Chondrocyte (in vitro differentiated cells): ENCODE results near the gene GPATCH4. TPM values are rescaled to one million over a fixed set of nuclear protein-coding genes. Genes with fewer than 3 reads are reported as not detected.

Source experiments
- DNase-seq: peaks from one replicate; pipeline ENCODE4 v3.0.0; 2021; ENCODE audit warnings: mixed read lengths, low spot score
- H3K27ac Mint-ChIP-seq: one replicate; pipeline ENCODE4 v1.8.0; 2021; ENCODE audit warnings: mild to moderate bottlenecking, moderate library complexity, mixed read lengths; ENCODE audit not compliant: unreplicated experiment
- H3K27me3 Mint-ChIP-seq: 2 replicates; pipeline ENCODE4 v1.8.0; 2021; ENCODE audit warnings: low read depth, mixed read lengths
- H3K36me3 Mint-ChIP-seq: 2 replicates; pipeline ENCODE4 v1.8.0; 2021; ENCODE audit warnings: low read depth, mixed read lengths
- H3K4me1 Mint-ChIP-seq: 2 replicates; pipeline ENCODE4 v1.8.0; 2021; ENCODE audit warnings: low read depth, mild to moderate bottlenecking, mixed read lengths
- H3K4me3 Mint-ChIP-seq: one replicate; pipeline ENCODE4 v1.8.0; 2021; ENCODE audit warnings: mild to moderate bottlenecking, moderate library complexity, mixed read lengths; ENCODE audit not compliant: unreplicated experiment
- H3K9me3 Mint-ChIP-seq: 2 replicates; pipeline ENCODE4 v1.8.0; 2021; ENCODE audit warnings: low read depth, mixed read lengths
- total RNA-seq: library from RNA; stranded (reverse); gene quantifications from 3 replicates; pipeline ENCODE4 v1.2.1, GENCODE V29; 2021
- TF ChIP-seq, protein P1 (sequence below): fragments of 200-600 bp; sonication (generic); IDR thresholded peaks from 2 replicates; pipeline ENCODE4 v1.5.0; 2021; ENCODE audit warnings: antibody characterized with exemption, mild to moderate bottlenecking, moderate library complexity

Gene GPATCH4
- total RNA-seq, 1 donor from 2014 or later = 16.4 TPM

DNA sequence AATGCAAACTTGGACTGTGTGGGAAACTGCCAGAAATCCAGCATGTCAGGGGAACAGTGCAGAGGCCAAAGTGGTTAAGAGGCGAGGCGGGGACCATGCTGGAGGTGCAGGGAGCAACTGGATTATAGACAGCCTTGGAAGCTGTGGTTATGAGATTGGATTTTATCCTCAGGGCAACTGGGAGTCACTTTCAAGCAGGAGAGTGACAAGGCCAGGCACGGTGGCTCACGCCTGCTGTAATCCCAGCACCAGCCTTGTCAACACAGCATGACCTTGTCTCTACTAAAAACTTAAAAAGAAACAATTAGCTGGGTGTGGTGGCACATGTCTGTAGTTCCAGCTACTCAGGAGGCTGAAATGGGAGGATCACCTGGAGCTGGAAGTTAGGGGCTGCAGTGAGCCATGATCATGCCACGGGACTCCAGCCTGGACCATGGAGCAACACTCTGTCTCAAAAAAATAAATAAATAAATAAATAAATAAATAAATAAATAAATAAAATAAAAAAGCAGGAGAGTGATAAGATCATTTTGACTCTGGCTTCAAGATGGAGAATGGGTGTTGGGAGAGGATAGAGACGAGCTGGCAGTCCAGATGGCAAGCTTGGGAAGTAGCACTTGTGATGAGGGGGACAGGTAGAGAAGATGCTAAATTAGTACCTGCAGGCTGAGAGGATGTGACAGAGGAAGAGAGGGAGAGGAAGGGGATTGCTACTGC is 21.5 kb upstream of the GPATCH4 start:
- TF ChIP-seq, protein P1, sequence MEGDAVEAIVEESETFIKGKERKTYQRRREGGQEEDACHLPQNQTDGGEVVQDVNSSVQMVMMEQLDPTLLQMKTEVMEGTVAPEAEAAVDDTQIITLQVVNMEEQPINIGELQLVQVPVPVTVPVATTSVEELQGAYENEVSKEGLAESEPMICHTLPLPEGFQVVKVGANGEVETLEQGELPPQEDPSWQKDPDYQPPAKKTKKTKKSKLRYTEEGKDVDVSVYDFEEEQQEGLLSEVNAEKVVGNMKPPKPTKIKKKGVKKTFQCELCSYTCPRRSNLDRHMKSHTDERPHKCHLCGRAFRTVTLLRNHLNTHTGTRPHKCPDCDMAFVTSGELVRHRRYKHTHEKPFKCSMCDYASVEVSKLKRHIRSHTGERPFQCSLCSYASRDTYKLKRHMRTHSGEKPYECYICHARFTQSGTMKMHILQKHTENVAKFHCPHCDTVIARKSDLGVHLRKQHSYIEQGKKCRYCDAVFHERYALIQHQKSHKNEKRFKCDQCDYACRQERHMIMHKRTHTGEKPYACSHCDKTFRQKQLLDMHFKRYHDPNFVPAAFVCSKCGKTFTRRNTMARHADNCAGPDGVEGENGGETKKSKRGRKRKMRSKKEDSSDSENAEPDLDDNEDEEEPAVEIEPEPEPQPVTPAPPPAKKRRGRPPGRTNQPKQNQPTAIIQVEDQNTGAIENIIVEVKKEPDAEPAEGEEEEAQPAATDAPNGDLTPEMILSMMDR = no peak
- Mint-ChIP-seq H3K4me1 (peaks cover 15% of the 10 kb centered on the region), H3K4me3 (no peak overlapping the region), H3K27ac (no peak overlapping the region), H3K9me3 (no peaks in the 10 kb centered on the region), H3K27me3 (peaks cover 52% of the 10 kb centered on the region), H3K36me3 (peaks cover 2% of the 10 kb centered on the region)
- DNase-seq = no peak

DNA sequence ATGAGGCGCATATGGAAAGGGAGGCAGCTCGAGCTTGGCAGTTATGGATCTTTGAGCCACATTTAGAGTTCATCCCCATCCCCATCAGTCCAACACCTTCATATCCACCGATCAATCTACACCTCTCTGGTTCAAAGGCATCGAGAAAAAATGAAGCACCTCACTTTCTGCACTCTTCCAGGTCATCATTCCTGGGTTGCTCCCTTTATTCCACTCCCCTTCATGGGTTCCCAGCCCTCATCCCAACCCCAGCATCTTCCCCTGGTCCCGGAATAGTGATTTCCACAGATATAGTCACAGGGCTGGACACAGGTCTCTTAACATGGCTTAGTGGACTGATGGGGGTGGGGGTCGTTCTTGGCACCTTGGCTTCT is 18.3 kb upstream of the GPATCH4 start:
- DNase-seq = no peak
- Mint-ChIP-seq H3K4me3 (no peak overlapping the region), H3K27me3 (peaks cover 40% of the 10 kb centered on the region), H3K36me3 (no peaks in the 10 kb centered on the region), H3K9me3 (no peaks in the 10 kb centered on the region), H3K27ac (no peak overlapping the region), H3K4me1 (peaks cover 27% of the 10 kb centered on the region)
- TF ChIP-seq, protein P1 = peak; percentile 5

DNA sequence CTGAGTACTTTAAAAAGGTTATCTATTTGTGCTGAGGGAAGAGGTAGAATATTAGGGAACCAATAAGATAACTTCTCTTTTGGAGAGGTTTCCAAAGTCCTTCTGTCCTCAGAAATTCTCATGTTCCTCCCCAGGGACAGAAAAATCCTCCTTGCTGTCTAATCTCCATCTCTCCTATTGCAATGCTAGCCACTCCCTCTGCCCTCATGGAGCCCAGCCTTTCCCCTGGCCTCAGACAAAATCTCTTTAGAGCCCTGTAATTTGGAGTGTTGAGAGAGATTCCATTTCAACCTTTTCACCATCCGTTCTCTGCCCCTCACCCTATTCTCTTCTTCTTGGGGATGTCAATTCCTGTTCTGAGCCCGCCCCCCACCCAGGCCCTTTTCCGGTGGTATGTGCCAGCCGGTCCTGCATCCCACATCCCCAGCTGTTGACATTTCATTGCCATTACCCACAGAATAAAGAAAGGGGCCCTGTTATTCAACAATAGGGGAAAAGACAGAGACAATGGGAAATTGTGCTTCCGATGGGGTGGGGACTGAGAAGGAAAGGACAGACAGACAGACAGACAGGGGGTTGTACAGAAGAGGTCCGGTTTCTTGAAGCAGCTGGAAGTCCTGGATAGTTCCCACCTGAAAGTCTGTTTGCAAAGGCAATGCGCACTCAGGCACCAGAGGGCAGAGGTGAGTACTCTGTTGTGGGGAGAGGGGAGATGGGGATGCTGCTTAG is 17.7 kb upstream of the GPATCH4 start, which contains the start of gene HAPLN2:
Gene HAPLN2, plus strand, starts transcription at position 563 of the 729 bp plus-strand sequence. CDS start 4,076 bp downstream, outside the sequence.
- no peak for DNase-seq
- Mint-ChIP-seq H3K27ac (no peak within 1 kb of the TSS), H3K36me3 (no peaks in the 10 kb centered on the region), H3K4me1 (peaks cover 24% of the 10 kb centered on the region), H3K9me3 (no peaks in the 10 kb centered on the region), H3K4me3 (no peak within 1 kb of the TSS), H3K27me3 (peaks cover 38% of the 10 kb centered on the region)
- TF ChIP-seq, protein P1 = peak; percentile 57

DNA sequence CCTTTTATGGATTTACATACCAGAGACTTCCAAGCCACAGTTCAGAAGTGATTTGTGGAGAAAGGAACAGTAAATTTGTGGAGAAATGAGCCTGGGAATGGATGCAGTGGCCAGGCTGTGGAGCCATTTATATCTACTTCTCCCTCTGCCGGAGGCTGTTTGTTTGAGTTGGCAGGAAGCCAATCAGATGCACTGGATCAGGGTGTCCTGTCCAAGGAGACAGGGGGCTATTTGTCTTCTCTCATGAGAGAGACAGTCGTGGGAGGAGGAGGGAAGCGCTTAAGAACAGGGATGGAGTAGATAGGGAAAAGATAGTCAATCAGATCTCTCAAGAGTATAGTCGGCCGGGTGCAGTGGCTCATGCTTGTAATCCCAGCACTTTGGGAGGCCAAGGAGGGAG is 15.2 kb upstream of the GPATCH4 start:
- peak overlapping the region; percentile 46 for H3K4me3 Mint-ChIP-seq

DNA sequence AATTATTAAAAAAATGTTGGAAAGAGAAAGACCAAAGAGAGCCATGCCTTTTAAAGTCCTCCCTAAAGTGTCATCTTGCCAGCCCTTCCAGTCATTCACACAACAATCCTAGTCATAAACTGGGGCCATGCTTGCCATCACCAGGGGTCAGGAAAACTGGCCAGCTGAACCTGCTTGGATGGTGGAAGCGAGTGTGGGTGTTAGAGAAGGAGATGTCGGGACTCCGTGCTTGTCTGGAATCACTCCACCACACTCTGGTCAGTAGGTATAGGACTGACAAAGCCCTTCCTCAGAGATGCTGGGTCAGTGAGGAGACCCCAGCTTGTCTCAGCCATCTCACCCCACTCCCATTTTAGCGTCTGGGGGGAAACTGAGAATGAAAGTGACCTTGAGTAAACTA is 14.7 kb upstream of the GPATCH4 start:
- Mint-ChIP-seq H3K9me3 (no peaks in the 10 kb centered on the region), H3K27ac (no peak overlapping the region), H3K4me1 (peaks cover 24% of the 10 kb centered on the region), H3K4me3 (no peak overlapping the region), H3K27me3 (peaks cover 33% of the 10 kb centered on the region), H3K36me3 (no peaks in the 10 kb centered on the region)
- TF ChIP-seq, protein P1 = no peak
- no peak for DNase-seq

More for the DNA sequence above, 15.2 kb upstream of the GPATCH4 start:
- DNase-seq = no peak
- Mint-ChIP-seq H3K27ac (peak overlapping the region; percentile 63), H3K9me3 (no peaks in the 10 kb centered on the region), H3K27me3 (peaks cover 32% of the 10 kb centered on the region), H3K36me3 (no peaks in the 10 kb centered on the region), H3K4me1 (peaks cover 24% of the 10 kb centered on the region)
- TF ChIP-seq, protein P1 = peak; percentile 47
